LNCaP clone FGC (cell line): ENCODE results near the gene CADM2.

Source experiments
- DNase-seq: peaks from one replicate; pipeline ENCODE4 v3.0.0-alpha.2; 2011; ENCODE audit warnings: low read depth
- H3K4me3 ChIP-seq: 2 replicates; pipeline ENCODE4 v1.5.1; 2011; ENCODE audit warnings: mild to moderate bottlenecking, low read depth, low read length, control low read depth
- TF ChIP-seq, protein P1 (sequence below): IDR thresholded peaks from 2 replicates; pipeline ENCODE4 v1.5.1; 2012; ENCODE audit warnings: mild to moderate bottlenecking; ENCODE audit not compliant: control insufficient read depth, insufficient read depth; ENCODE audit errors: extremely low read depth

CADM2 gene

GRCh38 chr3:85068911-85069310, 110.1 kb downstream of the CADM2 start:
- no peak overlapping the region for H3K4me3 ChIP-seq
- DNase-seq = no peak
- TF ChIP-seq, protein P1, sequence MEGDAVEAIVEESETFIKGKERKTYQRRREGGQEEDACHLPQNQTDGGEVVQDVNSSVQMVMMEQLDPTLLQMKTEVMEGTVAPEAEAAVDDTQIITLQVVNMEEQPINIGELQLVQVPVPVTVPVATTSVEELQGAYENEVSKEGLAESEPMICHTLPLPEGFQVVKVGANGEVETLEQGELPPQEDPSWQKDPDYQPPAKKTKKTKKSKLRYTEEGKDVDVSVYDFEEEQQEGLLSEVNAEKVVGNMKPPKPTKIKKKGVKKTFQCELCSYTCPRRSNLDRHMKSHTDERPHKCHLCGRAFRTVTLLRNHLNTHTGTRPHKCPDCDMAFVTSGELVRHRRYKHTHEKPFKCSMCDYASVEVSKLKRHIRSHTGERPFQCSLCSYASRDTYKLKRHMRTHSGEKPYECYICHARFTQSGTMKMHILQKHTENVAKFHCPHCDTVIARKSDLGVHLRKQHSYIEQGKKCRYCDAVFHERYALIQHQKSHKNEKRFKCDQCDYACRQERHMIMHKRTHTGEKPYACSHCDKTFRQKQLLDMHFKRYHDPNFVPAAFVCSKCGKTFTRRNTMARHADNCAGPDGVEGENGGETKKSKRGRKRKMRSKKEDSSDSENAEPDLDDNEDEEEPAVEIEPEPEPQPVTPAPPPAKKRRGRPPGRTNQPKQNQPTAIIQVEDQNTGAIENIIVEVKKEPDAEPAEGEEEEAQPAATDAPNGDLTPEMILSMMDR = no peak

- DNase-seq = no peak
- TF ChIP-seq, protein P1 = no peak
- no peak overlapping the region for H3K4me3 ChIP-seq
Measured at GRCh38 chr3:85074003-85074402, 115.2 kb downstream of the CADM2 start.

- no peak overlapping the region for H3K4me3 ChIP-seq
- no peak for DNase-seq
- TF ChIP-seq, protein P1 = no peak
Measured at GRCh38 chr3:85075663-85076062, 116.9 kb downstream of the CADM2 start.

DNA sequence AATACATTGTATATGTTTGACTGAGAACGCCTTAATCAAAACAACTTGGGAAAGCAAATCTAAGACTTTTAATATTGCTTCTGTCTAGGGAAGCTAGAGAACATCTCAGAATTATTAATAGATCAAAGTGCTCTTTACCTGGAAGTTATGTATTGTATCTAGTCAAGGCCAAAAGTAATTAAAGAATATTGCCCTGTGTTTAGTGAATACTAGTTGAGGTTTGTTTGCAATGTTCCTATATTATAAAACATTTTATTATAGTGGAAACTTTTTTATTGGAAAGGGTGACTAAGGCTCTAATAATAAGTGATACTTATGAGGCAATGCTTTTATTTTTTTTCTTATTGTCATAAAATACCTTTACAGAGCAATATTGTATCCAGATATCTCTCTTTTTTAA, 118.2 kb downstream of the CADM2 start:
- no peak overlapping the region for H3K4me3 ChIP-seq
- TF ChIP-seq, protein P1 = no peak
- DNase-seq = peak; percentile 57

- peak; percentile 23 for DNase-seq
- TF ChIP-seq, protein P1 = no peak
- no peak overlapping the region for H3K4me3 ChIP-seq
Measured at GRCh38 chr3:85081191-85081906, 122.6 kb downstream of the CADM2 start.

GRCh38 chr3:85090495-85090894, 131.7 kb downstream of the CADM2 start:
- H3K4me3 ChIP-seq = no peak overlapping the region
- no peak for DNase-seq
- TF ChIP-seq, protein P1 = no peak

DNA sequence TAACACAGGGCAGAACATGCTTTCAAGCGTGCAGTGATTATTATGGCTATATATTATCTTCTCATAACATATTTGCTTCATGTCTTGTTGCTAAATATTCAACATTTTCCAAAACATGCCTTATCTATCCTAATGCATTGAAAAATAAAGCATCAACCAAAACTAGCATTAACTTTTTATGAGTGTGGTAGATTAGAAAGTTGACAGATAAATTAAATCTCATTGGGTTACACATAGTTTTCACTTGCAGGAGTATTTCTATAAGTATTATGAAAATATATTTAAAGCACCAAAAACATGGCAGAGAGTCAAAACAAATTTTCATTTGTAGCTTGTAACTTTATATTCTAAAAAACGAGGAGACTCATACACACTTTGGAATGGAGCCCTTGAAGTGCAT, 141.5 kb downstream of the CADM2 start:
- DNase-seq = no peak
- TF ChIP-seq, protein P1 = no peak
- no peak overlapping the region for H3K4me3 ChIP-seq
